Measurements from ENCODE around the gene SRSF3.

SRSF3 gene

GRCh38 chr6:36590237-36590636 lies 3.9 kb upstream of the SRSF3 start:
- Histone ChIP-seq H3K27ac (no peak overlapping the region), H3K36me3 (no peaks in the 10 kb centered on the region), H3K27me3 (no peaks in the 10 kb centered on the region), H3K4me1 (ENCODE audit: control insufficient read depth in 1 of 2, insufficient read depth in 1 of 2, low read depth in 1 of 2, low read length in 1 of 2) (peaks cover 12 to 21% of the 10 kb centered on the region in 2 experiments), H3K9me3 (no peaks in the 10 kb centered on the region), H3K4me3 (ENCODE audit: low read depth in 1 of 2, low read length in 1 of 2) (no peak overlapping the region)
- no peak for TF ChIP-seq CTCF (IDR thresholded peaks at IDR 0.05)

- no peak overlapping the region for H3K4me3 ChIP-seq (ENCODE audit: low read depth in 1 of 2, low read length in 1 of 2)
- no peaks in the 10 kb centered on the region for H3K9me3 ChIP-seq
- TF ChIP-seq CTCF (IDR thresholded peaks at IDR 0.05), result no peak
- no peaks in the 10 kb centered on the region for H3K27me3 ChIP-seq
- peaks cover 7% of the 10 kb centered on the region for H3K36me3 ChIP-seq
- H3K4me1 ChIP-seq (ENCODE audit: control insufficient read depth in 1 of 2, insufficient read depth in 1 of 2, low read depth in 1 of 2, low read length in 1 of 2), result peaks cover 25 to 40% of the 10 kb centered on the region in 2 experiments
- peak overlapping the region; percentile 96 for H3K27ac ChIP-seq
Measured at GRCh38 chr6:36592221-36592655, 1.9 kb upstream of the SRSF3 start.

- H3K4me1 ChIP-seq (ENCODE audit: control insufficient read depth in 1 of 2, insufficient read depth in 1 of 2, low read depth in 1 of 2, low read length in 1 of 2), result peaks cover 38 to 51% of the 10 kb centered on the region in 2 experiments
- H3K27ac ChIP-seq, result peak overlapping the region; percentile 96
- peak overlapping the region; percentile 87 to 97 for H3K4me3 ChIP-seq (ENCODE audit: low read depth in 1 of 2, low read length in 1 of 2)
- H3K27me3 ChIP-seq, result no peaks in the 10 kb centered on the region
- no peak for TF ChIP-seq CTCF (IDR thresholded peaks at IDR 0.05)
- H3K36me3 ChIP-seq, result peaks cover 21% of the 10 kb centered on the region
- no peaks in the 10 kb centered on the region for H3K9me3 ChIP-seq
Measured at GRCh38 chr6:36593569-36594028, 563 bp upstream of the SRSF3 start.

GRCh38 chr6:36594816-36595643 lies 868 bp downstream of the SRSF3 start:
- H3K36me3 ChIP-seq, result peaks cover 35% of the 10 kb centered on the region
- no peak for TF ChIP-seq CTCF (IDR thresholded peaks at IDR 0.05)
- no peaks in the 10 kb centered on the region for H3K9me3 ChIP-seq
- peak overlapping the region; percentile 87 to 97 for H3K4me3 ChIP-seq (ENCODE audit: low read depth in 1 of 2, low read length in 1 of 2)
- no peaks in the 10 kb centered on the region for H3K27me3 ChIP-seq
- peak overlapping the region; percentile 96 for H3K27ac ChIP-seq
- H3K4me1 ChIP-seq (ENCODE audit: control insufficient read depth in 1 of 2, insufficient read depth in 1 of 2, low read depth in 1 of 2, low read length in 1 of 2), result peaks cover 42 to 59% of the 10 kb centered on the region in 2 experiments

- peaks cover 42 to 62% of the 10 kb centered on the region in 2 experiments for H3K4me1 ChIP-seq (ENCODE audit: control insufficient read depth in 1 of 2, insufficient read depth in 1 of 2, low read depth in 1 of 2, low read length in 1 of 2)
- no peaks in the 10 kb centered on the region for H3K9me3 ChIP-seq
- H3K4me3 ChIP-seq (ENCODE audit: low read depth in 1 of 2, low read length in 1 of 2), result peak overlapping the region; percentile 87 to 97
- H3K36me3 ChIP-seq, result peaks cover 48% of the 10 kb centered on the region
- peak overlapping the region; percentile 96 for H3K27ac ChIP-seq
- TF ChIP-seq CTCF (IDR thresholded peaks at IDR 0.05), result no peak
- H3K27me3 ChIP-seq, result no peaks in the 10 kb centered on the region
Measured at GRCh38 chr6:36596356-36596755, 2.2 kb downstream of the SRSF3 start.
